Mammary epithelial cell (primary cell): ENCODE results near the gene TADA2B.
"Not testable (repeated sequence)": the region's sequence is repeated elsewhere in the genome, so short reads cannot be mapped to it uniquely, and the experiment has no call there.

Experiments used
- CTCF ChIP-seq, 2 donors: IDR thresholded peaks in 1 of 2; conservative IDR thresholded peaks in 1 of 2; 2 replicates each; pipeline ENCODE4 v1.5.1; 2011 to 2012; ENCODE audit warnings: inconsistent platforms in 2 of 2, low read length in 2 of 2, mild to moderate bottlenecking in 2 of 2, control low read depth in 1 of 2, low read depth in 1 of 2; ENCODE audit not compliant: insufficient read depth in 1 of 2; ENCODE audit errors: extremely low read depth in 1 of 2
- EZH2 ChIP-seq: IDR thresholded peaks from 2 replicates; pipeline ENCODE4 v1.6.1; 2012; ENCODE audit warnings: low read length, inconsistent platforms, borderline replicate concordance

- TF ChIP-seq CTCF (conservative IDR thresholded peaks at IDR 0.05 in 1 of 2, IDR thresholded peaks at IDR 0.05 in 1 of 2; ENCODE audit: extremely low read depth in 1 of 2, insufficient read depth in 1 of 2, low read depth in 1 of 2, low read length in 2 of 2); EZH2: not testable (repeated sequence)
These were observed 41.4 kb downstream of the TADA2B start for GRCh38 chr4:7084564-7084961.
